Lower leg skin (tissue), 3 donors: ENCODE measurements around the gene MAB21L1.

Experiments
- CTCF ChIP-seq, 3 donors: fragments of 450-650 bp; IDR thresholded peaks; one replicate each; pipeline ENCODE4 v1.5.1; 2016; ENCODE audit warnings: antibody characterized with exemption in 3 of 3, mild to moderate bottlenecking in 3 of 3, moderate library complexity in 2 of 3
- POLR2A ChIP-seq, 2 donors: fragments of 450-650 bp; IDR thresholded peaks; one replicate each; pipeline ENCODE4 v1.6.1; 2016 to 2017; ENCODE audit warnings: antibody characterized with exemption in 2 of 2, mild to moderate bottlenecking in 1 of 2, moderate library complexity in 1 of 2

- no peak for TF ChIP-seq CTCF (IDR thresholded peaks at IDR 0.05)
- no peak for TF ChIP-seq POLR2A (IDR thresholded peaks at IDR 0.05)
Observed at GRCh38 chr13:35512271-35512920, 35.9 kb upstream of the MAB21L1 start.
